Measurements from ENCODE around the gene KLHL12.

The KLHL12 gene

DNA sequence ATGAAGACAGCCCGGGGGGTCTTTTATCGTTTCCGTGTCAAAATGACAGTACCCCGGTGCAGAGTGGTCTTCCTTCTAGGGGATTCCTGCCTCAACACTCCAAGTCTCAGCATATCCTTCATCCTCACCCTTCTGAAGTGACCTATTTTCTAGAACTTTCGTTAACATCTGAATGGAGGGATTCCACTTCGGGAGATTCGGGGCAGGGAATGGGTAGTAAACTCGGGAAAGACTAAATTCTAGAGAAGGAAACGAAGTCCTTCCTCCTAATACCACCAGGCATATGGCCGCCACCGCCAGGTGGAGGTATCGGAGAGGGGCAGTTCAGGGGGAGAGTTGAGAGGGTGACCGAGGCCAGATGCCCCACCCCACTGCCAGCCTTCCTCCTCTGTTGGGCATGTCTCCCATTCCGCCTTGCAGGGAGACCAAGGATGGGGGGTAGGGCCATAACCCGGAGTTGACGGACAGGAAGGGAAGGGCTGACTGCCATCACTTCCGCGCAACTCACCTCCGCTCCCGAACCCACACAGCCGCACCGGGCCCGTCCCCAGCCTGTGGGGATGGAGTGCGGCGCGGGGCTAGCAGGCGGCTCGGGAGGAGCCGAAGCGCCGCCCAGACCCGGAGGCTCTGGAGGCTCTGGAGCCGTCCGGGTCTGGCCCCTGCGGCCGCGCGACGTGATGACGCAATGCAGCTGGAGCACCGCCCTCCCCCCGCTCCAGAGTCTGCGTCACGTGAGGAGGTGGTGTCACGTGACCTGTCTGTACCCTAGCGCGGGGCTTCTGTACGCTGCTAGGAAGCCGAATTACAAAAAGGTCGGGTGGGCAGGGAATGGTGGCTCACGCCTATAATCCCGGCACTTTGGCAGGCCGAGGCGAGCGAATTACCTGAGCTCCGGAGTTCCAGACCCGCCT is at the start of gene KLHL12:
Gene KLHL12 (minus strand): TSS at position 654 of the 911 bp plus-strand sequence. CDS start 2,072 bp downstream, outside the sequence.
- DNase-seq, result peak; percentile 95

DNA sequence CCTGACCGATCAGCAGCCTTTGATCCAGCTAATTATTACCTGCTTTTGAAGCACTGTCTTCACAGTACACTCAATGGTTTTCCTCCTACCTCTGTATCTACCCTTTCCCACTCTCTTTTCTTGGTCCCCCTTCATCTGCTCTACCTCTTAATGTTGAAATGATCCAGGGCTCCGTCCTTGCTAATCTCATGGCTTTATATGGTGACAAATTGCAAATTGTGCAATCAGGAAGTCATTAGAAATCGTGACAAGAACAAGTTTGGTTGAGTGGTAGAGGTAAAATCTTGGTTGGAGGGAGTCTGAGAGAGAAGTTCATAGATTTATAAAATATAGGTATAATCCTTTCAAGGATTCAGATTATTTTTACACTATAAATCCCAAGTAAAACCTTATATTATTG is 49.6 kb upstream of the KLHL12 start:
- no peak for DNase-seq

DNA sequence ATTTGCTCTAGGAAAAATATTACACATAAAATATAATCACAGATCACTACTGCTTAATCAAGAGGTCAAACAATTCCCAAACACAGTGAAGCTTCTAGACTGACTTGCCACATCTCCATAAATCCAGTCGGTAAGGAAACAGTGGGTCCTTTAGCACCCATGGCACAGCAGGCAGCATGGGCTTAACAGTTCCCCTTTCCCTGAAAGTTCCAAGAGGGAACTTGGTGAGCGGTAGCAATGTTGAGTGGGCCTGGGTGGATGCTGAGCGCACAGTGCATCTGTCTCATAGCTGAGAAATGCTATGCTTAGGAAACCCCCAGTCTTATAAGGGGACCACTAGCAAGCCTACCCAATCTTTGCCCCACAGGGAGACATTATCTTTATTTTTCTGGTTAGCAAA is 47.8 kb upstream of the KLHL12 start:
- DNase-seq, result no peak

DNA sequence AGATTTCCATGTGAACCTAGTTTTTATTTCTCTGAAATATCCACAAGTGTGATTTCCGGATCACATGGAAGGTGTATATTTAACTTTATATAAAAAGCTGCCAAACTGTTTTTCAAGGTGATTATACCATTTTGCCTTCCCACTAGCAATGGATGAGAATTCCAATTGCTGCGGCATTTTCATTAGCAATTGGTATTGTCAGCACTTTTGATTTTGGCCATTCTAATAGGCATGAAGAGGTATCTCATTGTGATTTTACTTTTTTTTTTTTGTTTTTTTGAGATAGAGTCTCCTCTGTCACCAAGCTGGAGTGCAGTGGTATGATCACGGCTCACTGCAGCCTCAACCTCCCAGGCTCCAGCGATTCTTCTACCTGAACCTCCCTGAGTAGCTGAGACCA is 45.0 kb upstream of the KLHL12 start:
- DNase-seq, result no peak

DNA sequence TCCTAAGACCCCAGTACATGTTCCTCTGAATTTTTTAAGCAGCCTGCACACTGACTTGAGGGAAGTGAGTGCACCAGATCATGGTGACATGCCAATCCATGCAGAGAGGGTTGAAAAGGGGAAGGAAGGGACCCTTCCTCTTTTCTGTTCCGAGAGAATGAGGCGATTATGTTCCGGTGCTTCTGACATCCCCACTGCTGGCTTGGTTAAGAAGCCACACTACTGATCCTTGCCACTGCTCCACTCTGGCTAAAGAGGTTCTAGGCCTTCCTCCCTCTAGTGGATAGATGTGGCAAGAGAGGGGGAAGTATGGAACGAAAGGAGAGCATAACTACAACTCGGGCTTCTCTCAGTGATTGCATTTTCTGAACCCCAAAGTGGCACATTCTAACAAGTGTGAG is 41.9 kb upstream of the KLHL12 start:
- peak; percentile 41 for DNase-seq

DNA sequence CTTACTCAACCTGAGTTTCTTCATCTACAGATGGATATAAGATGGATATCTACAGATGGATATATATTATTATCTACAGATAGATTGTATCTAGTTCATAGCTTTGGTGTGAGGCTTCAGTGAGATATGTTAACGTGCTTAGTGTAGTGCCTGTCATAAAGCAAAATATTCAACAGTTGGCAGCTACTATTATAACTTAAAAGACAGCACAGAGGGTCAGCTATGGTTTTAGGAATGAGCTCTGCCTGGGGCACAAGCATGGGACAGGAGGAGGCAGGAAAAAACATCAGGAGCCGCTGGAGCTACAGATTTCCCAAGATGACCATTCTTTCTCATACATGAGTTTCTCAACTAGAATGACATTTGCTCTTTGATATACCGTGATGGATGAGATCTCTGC is 41.3 kb upstream of the KLHL12 start:
- DNase-seq, result no peak

DNA sequence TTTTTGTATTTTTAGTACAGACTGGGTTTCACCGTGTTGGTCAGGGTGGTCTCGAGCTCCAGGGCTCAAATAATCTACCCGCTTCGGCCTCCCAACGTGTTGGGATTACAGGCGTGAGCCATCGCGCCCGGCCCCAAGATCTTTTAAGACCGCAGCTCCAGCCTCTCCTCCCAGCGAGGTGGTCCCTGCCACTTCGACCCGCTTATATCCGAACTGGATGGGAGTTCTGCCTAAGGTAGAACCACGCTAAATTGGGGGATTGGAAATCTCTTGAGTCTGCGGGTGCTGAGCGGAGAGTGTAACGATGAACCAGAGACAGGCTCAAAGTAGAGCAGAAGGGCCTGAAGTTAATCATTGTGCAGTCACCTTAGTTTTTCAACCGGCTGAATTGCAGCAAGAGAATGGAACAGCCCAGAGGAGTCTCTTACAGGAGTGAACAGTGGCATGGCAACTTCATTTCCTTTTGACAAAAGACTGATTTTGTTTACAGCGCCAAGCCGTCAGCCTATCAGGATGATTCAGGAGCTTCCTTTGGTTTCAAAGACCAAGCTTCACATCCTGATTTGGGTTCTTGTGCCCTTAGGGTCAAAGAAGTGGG is 40.7 kb upstream of the KLHL12 start:
- peak; percentile 49 for DNase-seq

DNA sequence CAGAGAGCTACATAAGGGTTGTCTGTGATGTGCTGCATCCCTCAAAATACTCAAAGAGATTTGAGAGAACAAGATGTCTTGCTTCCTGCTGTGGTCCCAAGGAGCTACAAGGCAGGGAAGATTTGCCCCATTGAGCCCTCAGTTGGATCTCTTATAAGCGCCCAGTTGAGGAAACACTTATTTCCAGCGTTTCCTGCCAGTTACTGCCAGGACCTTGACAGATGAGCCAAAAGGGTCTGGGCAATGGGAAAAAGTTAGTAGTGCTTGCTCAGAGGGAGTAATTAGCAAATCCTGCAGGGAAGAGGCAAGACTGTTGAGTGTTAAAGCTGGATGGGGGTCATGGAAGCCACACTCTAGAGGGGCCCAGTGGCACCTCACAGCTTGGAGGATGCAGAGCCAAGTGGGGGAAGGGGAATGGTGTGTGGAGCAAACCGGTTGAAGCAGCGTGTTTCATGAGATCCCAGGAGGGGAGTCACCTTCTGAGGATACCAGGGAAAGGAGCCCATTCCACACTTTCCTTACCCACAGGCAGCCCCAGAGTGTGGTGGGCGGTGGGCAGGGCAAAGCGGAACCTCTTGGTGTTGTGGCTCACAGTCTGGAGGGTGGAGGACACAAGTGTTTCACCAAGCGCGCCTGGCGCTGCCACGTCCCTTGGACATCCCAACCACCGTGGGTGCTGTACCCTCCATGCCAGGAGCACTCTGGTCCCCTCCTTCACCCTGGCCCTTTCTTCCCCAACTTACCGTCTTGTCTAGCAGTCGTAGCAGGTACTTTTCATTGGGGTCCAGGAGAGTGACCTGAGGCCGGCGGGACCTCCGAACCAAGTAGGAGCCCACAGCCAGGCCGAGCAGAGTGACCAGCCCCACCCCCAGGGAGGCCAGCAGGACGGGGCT is 39.2 kb upstream of the KLHL12 start:
- no peak for DNase-seq

DNA sequence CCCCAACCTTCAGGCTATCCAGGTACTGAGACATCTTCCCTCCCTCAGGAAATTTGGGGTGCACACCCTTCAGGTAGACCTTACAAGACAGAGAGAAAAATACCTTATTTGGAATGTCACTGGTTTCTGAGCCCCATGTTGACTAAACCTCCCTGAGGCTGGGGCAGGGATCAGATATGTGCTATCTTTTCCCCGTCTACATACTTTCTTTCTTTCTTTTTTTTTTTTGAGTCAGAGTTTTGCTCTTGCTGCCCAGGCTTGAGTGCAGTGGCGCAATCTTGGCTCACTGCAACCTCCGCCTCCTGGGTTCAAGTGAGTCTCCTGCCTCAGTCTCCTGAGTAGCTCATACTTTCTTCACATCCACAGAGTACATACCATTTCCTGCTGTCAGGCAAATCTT is 38.4 kb upstream of the KLHL12 start:
- DNase-seq, result no peak

DNA sequence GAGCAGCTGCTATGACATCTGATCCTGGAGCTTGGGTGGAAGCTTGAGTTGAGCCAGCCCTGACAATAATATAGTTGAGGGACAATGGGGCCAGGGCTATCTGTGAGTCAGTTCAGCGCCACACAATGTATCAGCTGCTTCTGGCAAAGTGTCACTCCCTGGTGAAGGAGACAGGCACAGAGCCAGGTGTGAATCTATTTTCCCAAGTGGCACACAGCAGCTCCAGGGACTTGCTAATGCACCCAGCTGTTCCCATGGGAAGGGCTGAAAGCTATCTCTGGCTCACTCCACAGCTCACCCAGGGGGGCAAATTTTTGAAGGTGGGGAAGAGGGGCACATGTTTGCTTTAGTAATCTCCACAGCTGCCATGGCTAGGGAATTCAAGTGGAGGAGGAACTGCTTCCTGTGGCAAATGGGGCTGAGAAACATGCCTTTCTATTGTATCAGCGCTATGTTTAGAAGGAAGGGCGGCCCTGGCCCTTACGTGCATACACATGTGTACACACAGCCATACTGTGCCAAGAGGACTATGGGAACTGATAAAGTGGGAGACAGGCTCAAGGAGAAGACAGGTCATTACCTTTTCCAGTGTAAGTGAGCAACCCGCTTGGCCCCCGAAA is 37.9 kb upstream of the KLHL12 start:
- no peak for DNase-seq

DNA sequence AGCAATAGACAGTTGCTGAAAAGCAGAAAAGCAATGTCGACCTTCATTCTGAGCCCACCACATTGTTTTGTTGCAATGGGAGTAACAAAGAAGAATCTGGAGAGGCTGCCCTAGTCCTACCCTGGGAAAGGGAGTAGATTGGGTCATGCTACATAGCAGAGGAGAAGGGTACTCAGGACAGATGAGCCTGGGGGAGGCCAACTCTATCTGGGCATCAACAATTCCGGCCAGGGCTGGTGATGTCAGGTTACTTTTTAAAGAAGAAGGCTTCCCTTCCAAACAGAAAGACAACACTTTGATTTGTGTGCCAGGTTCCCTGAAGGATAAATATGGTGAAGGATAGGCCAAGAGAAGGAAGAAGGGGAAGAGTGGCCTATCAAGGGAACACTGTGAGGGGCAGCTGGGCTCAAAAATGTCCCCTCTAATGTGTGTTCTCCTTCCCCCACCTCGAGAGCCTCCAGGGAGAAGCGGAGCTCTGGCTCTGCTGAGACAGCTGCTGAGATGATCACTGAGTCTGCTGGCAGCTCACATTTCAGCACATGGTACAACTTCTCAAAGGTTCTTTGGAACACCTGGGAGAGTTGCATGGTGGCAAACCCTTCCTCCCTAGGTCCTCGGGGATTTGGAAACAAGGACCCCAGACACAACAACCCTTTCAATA is 34.3 kb upstream of the KLHL12 start:
- DNase-seq, result no peak

DNA sequence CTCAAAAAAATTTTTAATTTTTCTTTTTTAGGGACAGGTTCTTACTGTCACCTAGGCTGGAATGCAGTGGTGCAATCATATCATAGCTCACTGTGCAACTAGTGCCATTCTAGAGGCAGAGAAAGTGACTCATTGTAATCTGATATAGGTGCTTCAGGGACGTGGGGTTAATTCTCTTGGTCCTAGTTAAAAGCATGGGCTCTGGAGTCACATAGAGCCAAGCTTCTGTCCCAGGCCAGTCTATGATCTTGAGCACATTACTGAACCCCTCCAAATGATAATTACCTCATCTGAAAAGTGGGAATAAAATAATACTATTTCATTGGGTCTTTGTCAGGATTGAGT is 32.2 kb upstream of the KLHL12 start:
- DNase-seq, result no peak

DNA sequence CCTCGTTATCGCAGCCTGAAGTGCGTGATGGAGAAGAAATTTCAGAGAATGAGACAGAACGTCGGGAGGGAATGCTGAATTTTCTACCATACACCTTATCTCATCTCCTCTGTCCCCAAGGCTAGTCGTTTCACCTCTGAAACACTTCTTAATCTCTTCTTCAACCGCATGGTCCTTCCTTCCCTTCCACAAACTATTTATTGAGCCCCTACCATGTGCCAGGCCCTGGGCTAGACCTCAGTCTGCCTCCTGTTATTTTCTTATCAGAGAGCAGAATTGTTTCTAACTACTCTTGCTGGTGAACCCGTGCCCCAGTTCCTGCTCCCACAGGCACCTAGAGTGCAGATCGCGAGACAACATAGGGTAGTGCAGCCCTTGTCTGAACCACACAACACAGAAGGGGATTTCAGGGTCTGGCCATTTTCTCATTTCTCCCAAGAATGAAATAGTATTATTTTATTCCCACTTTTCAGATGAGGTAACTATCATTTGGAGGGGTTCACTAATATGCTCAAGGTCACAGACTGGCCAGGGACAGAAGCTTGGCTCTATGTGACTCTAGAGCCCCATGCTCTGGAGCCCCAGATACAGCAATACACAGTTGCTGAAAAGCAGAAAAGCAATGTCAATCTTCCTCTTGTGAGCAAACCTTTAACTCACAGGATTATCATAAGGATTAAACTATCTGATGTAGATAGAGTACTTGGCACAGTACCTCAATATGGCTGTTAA is 31.7 kb upstream of the KLHL12 start:
- peak; percentile 40 for DNase-seq

DNA sequence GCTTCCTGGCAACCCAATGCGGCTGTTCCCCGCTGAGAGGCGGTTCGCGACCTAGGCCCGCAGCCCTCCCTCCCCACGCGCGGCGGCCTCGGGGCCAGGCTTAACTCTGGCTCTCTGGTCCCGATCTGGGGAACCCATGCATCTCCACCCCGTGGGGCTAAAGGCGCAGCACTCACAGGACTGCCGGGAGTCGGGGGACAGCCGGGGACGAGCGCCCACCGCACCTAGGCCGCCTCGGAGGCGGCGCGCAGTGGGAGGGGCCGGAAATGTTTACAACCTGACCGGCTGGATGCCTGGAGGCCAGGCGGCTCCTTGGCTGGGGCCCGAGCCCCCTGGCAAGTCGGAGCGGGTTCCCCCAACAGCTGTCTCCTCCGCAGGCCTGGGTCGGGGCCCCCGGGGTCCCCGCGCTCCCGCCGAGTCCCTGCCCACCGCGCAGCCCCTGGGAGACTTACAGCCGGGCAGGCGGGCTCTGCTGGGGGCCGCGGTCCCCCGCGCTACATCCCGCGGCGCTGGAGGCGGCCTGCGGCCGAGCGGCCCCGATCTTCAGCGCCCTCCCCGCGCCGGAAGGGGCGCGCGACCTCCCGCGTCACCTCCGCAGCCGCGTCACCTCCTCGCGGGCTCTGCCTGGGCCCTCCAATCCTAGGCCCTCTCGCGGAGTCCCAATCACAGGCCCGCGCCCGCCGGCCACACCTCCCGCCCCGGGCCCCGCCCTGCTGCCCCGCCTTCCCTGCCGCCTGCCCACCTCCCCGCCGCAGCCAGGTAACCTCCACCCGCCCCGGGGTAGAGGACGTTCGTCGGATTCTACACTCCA is 30.9 kb upstream of the KLHL12 start, which contains the start of gene ADIPOR1:
Gene ADIPOR1 (minus strand): TSS at position 580 of the 811 bp plus-strand sequence. CDS start 7,242 bp downstream, outside the sequence.
- DNase-seq, result peak; percentile 95

DNA sequence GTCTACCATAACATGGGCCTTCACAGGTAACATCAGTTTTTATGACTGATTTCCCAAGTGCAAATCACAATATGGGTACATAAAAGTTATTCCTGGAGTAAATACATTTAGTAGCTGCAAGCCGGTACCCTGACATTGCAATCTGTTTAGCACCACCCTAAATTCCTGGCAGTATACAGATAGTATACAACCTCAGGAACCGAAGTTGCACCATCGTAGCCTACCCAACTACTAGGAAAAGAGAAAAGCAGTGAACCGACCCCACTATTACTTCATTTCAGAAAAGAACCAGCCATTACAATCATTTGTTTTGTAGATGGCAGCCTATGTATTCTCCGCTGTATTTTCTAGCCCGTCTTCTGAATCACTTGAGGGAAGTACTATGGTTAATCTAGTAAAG is 29.9 kb upstream of the KLHL12 start:
- no peak for DNase-seq

DNA sequence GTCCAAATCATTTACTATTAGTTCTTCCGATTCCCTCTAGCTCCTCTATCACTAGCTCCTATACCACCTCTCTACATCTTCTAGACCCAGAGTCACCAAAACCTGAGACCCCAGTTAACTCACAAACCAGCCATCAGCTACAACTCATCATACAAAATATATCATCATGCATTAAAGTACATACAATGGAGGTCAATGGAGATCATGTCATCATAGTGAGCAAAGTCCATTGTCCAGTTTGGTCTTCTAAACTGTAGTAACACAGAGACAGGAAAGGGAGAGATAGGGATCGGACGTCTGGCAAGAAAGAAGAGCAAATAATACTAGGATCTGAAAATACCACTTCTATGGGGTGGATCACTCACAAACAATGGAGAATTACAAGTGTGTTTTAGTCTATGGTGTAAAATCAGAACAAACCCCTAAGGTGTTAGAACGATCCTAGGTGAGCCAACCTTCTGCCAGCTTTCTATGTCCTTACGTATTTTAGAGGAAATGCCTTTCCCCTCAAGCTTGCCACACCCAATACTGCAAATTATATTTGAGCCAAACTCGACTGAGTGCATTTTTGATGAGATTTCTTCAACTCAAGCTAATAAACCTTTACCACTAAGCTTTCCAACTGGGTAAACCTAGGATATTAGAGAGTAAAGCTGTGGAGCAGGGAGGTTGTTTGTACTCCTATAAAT is 27.2 kb upstream of the KLHL12 start:
- no peak for DNase-seq

DNA sequence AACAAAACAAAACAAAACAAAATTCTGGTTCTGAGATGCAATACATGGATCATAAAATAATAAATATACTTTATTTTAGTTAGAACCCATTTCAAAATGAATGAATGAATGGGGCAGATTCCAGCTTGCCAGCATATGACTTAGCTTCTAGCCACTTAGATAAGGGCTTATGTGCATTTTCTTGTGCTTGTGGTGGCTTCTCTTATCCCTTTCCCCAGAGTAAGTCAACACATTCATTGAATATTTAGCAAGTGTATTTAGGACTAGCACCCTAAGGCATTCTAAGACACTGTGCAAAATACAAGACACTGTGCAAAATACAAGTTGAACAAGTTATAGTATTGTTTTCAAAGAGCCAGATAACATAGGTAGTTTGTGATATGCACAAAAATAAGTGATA is 26.4 kb upstream of the KLHL12 start:
- no peak for DNase-seq

DNA sequence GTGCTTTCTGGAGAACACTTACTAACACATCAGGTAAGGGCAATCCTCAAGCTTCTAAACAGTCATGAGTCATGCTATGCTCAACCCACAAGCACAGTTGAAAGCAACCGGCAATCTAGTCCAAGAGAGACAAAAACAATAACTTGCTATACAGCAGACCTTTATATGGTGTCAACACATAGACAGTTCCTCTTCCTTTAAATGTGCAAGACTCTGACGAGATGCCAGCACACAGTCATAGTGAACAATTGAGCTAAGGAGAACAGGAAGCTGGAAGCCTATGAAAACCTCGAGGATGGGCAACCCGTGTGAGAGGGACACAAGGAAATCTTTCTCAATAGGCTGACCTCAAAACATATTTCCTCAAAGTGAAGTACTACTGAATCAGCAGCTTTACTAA is 25.8 kb upstream of the KLHL12 start:
- peak; percentile 23 for DNase-seq

DNA sequence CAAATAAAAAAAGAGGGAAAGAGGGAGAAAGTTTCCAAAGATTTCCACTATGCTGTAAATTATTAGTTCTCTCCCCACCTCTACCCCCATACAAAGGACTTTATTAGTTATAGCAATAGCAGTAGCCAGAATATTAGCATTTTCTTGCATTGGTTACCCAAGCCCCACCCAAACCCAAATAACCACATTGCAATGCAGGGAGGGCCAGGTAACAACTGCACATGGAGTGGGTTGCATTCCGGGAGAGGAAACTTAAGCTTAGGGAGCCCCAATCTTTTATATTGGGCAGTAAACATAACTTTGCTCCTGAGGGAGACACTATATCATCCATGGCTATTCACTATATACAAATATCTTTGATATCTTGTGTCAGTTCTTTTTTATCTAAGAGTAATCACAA is 25.1 kb upstream of the KLHL12 start:
- DNase-seq, result no peak

DNA sequence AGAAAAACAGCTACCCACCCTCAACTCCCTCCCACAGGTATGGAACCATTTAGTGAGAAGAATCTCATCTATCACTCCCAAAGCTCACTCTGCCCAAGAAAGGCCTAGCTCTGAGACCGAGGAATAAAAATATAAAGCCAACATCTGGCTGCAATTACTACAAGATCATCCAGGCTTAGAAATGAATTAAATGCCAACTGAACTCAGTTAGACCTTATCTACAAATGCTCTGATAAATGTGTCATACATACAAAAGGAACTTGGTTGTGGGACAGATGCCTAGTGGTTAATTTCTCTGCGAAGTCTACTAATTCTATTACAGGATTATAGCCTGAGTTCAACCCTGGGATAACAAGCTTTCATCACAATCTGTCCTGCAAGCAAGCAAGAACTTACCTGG is 24.4 kb upstream of the KLHL12 start:
- DNase-seq, result no peak
